A549 treated with GW870086 at 1 μM for 4 hours (cell line): ENCODE data around the gene FBXO4. TPM values are rescaled to one million over a fixed set of nuclear protein-coding genes. Genes with fewer than 3 reads are reported as not detected.

Experiments used
- total RNA-seq: library from RNA; stranded (reverse); fragments of 200-300 nt; extraction: Qiagen RNA extraction; gene quantifications from 5 replicates; pipeline ENCODE4 v1.2.3, GENCODE V29; 2022; ENCODE audit warnings: low read depth

FBXO4 gene
- 5.8 to 9.0 TPM (median 7.5 TPM) in 5 replicates for total RNA-seq

GRCh38 chr5:41924872-41925554 lies at the start of gene FBXO4:
Gene FBXO4, plus strand, starts transcription at chr5:41925281. Its CDS starts 29 bp downstream, at chr5:41925310.

GRCh38 chr5:41903892-41904799 lies 20.9 kb upstream of the FBXO4 start, which contains the start of gene RIMOC1:
Gene RIMOC1, plus strand, starts transcription at chr5:41904344. Its CDS starts 24 bp downstream, at chr5:41904368.

Other genes with a start within 250 kb of the FBXO4 start
- gene OXCT1, start 54.9 kb upstream of the FBXO4 start, total RNA-seq, result 1.8 to 4.0 TPM (median 2.6 TPM) in 5 replicates
- gene RIMOC1, start 20.9 kb upstream of the FBXO4 start, total RNA-seq, result 8.4 to 12.3 TPM (median 10.5 TPM) in 5 replicates